Activated T-cell treated with anti-CD3 and anti-CD28 coated beads, Interleukin-2, amount 50 U/mL, for 1 hour (primary cell): Measurements from ENCODE around the gene MAP3K1.
A peak's percentile ranks its signal among the peaks of the same experiment; 100 is the strongest.
"Not testable (repeated sequence)": the region's sequence is repeated elsewhere in the genome, so short reads cannot be mapped to it uniquely, and the experiment has no call there.

Experiments used
- DNase-seq: peaks from one replicate; pipeline ENCODE4 v3.0.0-alpha.2; 2020

MAP3K1 gene

GRCh38 chr5:56814963-56815657, at the start of gene MAP3K1:
TSS of gene MAP3K1 (plus strand) at chr5:56815549. CDS start at chr5:56815574, 25 bp downstream.
- peak; percentile 90 for DNase-seq

- no peak for DNase-seq
These were observed 48.4 kb upstream of the MAP3K1 start for GRCh38 chr5:56766926-56767325.

GRCh38 chr5:56769875-56770604, 45.3 kb upstream of the MAP3K1 start:
- no peak for DNase-seq

- no peak for DNase-seq
These were observed 42.6 kb upstream of the MAP3K1 start for GRCh38 chr5:56772767-56773166.

GRCh38 chr5:56774957-56775356, 40.4 kb upstream of the MAP3K1 start:
- DNase-seq = no peak

GRCh38 chr5:56776212-56776846, 39.0 kb upstream of the MAP3K1 start:
- not testable (repeated sequence) for DNase-seq

- no peak for DNase-seq
These were observed 32.1 kb upstream of the MAP3K1 start for GRCh38 chr5:56783261-56783660.

- no peak for DNase-seq
These were observed 29.0 kb upstream of the MAP3K1 start for GRCh38 chr5:56786346-56786745.

- DNase-seq = no peak
These were observed 24.0 kb upstream of the MAP3K1 start for GRCh38 chr5:56791396-56791795.

GRCh38 chr5:56798521-56798920, 16.8 kb upstream of the MAP3K1 start:
- no peak for DNase-seq

- no peak for DNase-seq
These were observed 15.2 kb upstream of the MAP3K1 start for GRCh38 chr5:56800186-56800585.

GRCh38 chr5:56801256-56801655, 14.1 kb upstream of the MAP3K1 start:
- no peak for DNase-seq

- DNase-seq = no peak
These were observed 13.1 kb upstream of the MAP3K1 start for GRCh38 chr5:56802205-56802604.

GRCh38 chr5:56803025-56803424, 12.3 kb upstream of the MAP3K1 start:
- no peak for DNase-seq

GRCh38 chr5:56803894-56804293, 11.5 kb upstream of the MAP3K1 start:
- DNase-seq = no peak

- DNase-seq = no peak
These were observed 7.7 kb upstream of the MAP3K1 start for GRCh38 chr5:56807679-56808078.

GRCh38 chr5:56808211-56808610, 7.1 kb upstream of the MAP3K1 start:
- no peak for DNase-seq

GRCh38 chr5:56810826-56811225, 4.5 kb upstream of the MAP3K1 start:
- no peak for DNase-seq

GRCh38 chr5:56812110-56812509, 3.2 kb upstream of the MAP3K1 start:
- DNase-seq = no peak

- DNase-seq = no peak
These were observed 2.0 kb upstream of the MAP3K1 start for GRCh38 chr5:56813302-56813701.

- DNase-seq = peak; percentile 58
These were observed 887 bp upstream of the MAP3K1 start for GRCh38 chr5:56814361-56814962.

- peak; percentile 60 for DNase-seq
These were observed 553 bp downstream of the MAP3K1 start for GRCh38 chr5:56815658-56816545.
